Activated B cell treated with CpG ODN at 0.5 μM for 24 hours (primary cell): Measurements from ENCODE around the gene MAML2. TPM values are rescaled to one million over a fixed set of nuclear protein-coding genes. Genes with fewer than 3 reads are reported as not detected.

Source experiments
- ATAC-seq: fragments of 200-7000 bp; cut with Tn5 transposase; one replicate; pipeline ENCODE4 v1.10.0; 2021; ENCODE audit warnings: low read depth, mild to moderate bottlenecking, moderate library complexity
- CTCF ChIA-PET: fragments of 350-600 bp; sonication (Branson Sonifier 250); formaldehyde crosslinking; loops from one replicate; lab custom pipeline; 2021; ENCODE audit warnings: antibody characterized with exemption; lab: Charles Lee
- POLR2A ChIA-PET: fragments of 350-600 bp; sonication (Branson Sonifier 250); formaldehyde crosslinking; loops from one replicate; lab custom pipeline; 2021; ENCODE audit warnings: antibody characterized with exemption; lab: Charles Lee
- DNase-seq: peaks from one replicate; pipeline ENCODE4 v3.0.0; 2022
- H3K27ac Mint-ChIP-seq: one replicate; pipeline ENCODE4 v1.8.0; 2020; ENCODE audit warnings: mixed read lengths
- H3K27me3 Mint-ChIP-seq: one replicate; pipeline ENCODE4 v1.8.0; 2021; ENCODE audit warnings: mixed read lengths
- H3K36me3 Mint-ChIP-seq: one replicate; pipeline ENCODE4 v1.8.0; 2021; ENCODE audit warnings: low read depth, mixed read lengths
- H3K4me1 Mint-ChIP-seq: one replicate; pipeline ENCODE4 v1.8.0; 2021; ENCODE audit warnings: mixed read lengths
- H3K4me3 Mint-ChIP-seq: one replicate; pipeline ENCODE4 v1.8.0; 2020; ENCODE audit warnings: mild to moderate bottlenecking, mixed read lengths
- H3K9me3 Mint-ChIP-seq: one replicate; pipeline ENCODE4 v1.8.0; 2020; ENCODE audit warnings: mixed read lengths
- CTCF ChIP-seq: fragments of 200-600 bp; IDR thresholded peaks from one replicate; pipeline ENCODE4 v1.8.0; 2022; ENCODE audit warnings: antibody characterized with exemption, mild to moderate bottlenecking
- intact Hi-C: fragments of 100-400 bp; cut with micrococcal nuclease; formaldehyde crosslinking; loops from one replicate; pipeline ENCODE4 v1.15.1; 2024
- total RNA-seq: library from RNA; stranded (reverse); gene quantifications from 2 replicates; pipeline ENCODE4 v1.2.3, GENCODE V29; 2022

MAML2 gene
- total RNA-seq, 1 donor from 2014 or later, result 24.8 TPM

DNA sequence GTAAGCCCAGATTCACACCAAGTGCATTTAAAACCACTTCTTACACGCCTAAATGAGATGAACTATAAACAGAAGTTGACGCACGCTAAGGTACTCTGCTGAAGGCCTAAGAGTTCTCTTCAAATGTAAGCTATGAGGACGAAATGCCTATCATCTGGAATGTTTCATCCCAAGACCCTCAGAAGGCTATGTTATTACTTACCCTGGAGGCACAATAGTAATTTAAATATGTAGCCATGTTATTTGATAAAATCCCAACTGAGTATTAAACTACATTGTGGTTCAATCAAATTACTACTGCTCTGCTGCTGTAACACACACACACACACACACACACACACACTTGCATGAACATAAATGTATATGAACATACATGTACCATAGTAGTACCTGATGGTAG lies 47.6 kb downstream of the MAML2 start:
- Mint-ChIP-seq H3K4me1 (peaks cover 47% of the 10 kb centered on the region), H3K27me3 (no peaks in the 10 kb centered on the region), H3K4me3 (no peak overlapping the region), H3K9me3 (no peaks in the 10 kb centered on the region), H3K27ac (no peak overlapping the region), H3K36me3 (peaks cover 16% of the 10 kb centered on the region)
- ChIA-PET POLR2A (interaction anchor here (0.7 kb wide), 2 partner anchors 10 to 26 kb away, joined by 3 to 4 read pairs; no protein-coding TSS in a partner anchor), CTCF (interaction anchor here (1.0 kb wide), 1 partner anchor 40 kb away, joined by 3 read pairs; no protein-coding TSS in a partner anchor)
- no peak for TF ChIP-seq CTCF
- ATAC-seq (no peak), DNase-seq (no peak)
- intact Hi-C loops, result no loop called here

DNA sequence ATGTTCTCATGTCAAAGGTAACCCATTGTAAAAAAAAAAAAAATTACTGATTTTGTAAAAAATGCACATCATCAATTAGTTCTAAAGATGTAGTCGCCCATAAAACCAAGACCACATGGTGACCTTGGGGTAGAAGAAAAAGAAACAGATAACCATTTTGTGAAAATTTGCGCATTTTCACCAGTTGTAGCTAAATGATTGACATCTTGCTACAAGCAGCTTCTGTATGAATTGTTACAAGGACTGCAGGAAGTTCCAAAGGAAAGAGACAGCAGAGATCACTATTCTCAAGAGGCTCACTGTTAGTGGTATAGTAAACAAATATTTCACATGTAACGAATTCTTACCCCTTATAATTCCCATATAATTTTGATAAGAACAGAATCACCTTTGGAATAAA lies 48.7 kb downstream of the MAML2 start:
- intact Hi-C loops, result no loop called here
- H3K9me3 Mint-ChIP-seq, result no peaks in the 10 kb centered on the region
- H3K27ac Mint-ChIP-seq, result peak overlapping the region; percentile 61
- peak overlapping the region; percentile 3 for H3K4me3 Mint-ChIP-seq
- CTCF ChIA-PET, result interaction anchor here (0.9 to 1.3 kb wide), 2 partner anchors 17 to 49 kb away, joined by 3 to 6 read pairs; partner anchors contain the start of gene MAML2
- H3K36me3 Mint-ChIP-seq, result peaks cover 10% of the 10 kb centered on the region
- no peak for TF ChIP-seq CTCF
- ATAC-seq, result no peak
- no peak for DNase-seq
- POLR2A ChIA-PET, result interaction anchor here (0.7 to 1.7 kb wide), 3 partner anchors 45 to 51 kb away, joined by 3 to 5 read pairs (median 3); no protein-coding TSS in a partner anchor
- H3K4me1 Mint-ChIP-seq, result peaks cover 36% of the 10 kb centered on the region
- no peaks in the 10 kb centered on the region for H3K27me3 Mint-ChIP-seq

- no peak for TF ChIP-seq CTCF
- intact Hi-C loops, result loop anchor here (1.0 to 2.0 kb wide), 3 partner anchors 35 to 50 kb away; partner anchors contain the start of gene MAML2
- peak overlapping the region; percentile 62 for H3K4me3 Mint-ChIP-seq
- no peaks in the 10 kb centered on the region for H3K9me3 Mint-ChIP-seq
- ChIA-PET CTCF (interaction anchor here (0.9 to 1.3 kb wide), 2 partner anchors 18 to 50 kb away, joined by 3 to 6 read pairs; partner anchors contain the start of gene MAML2), POLR2A (interaction anchor here (0.7 to 1.7 kb wide), 4 partner anchors 46 to 50 kb away, joined by 3 to 6 read pairs (median 4); partner anchors contain the start of gene MAML2)
- H3K27me3 Mint-ChIP-seq, result no peaks in the 10 kb centered on the region
- DNase-seq (no peak), ATAC-seq (peak; percentile 93)
- peaks cover 8% of the 10 kb centered on the region for H3K36me3 Mint-ChIP-seq
- H3K27ac Mint-ChIP-seq, result peak overlapping the region; percentile 61
- peaks cover 32% of the 10 kb centered on the region for H3K4me1 Mint-ChIP-seq
Measured at GRCh38 chr11:96293598-96294021, 49.4 kb downstream of the MAML2 start.

- DNase-seq (no peak), ATAC-seq (no peak)
- Mint-ChIP-seq H3K27me3 (no peaks in the 10 kb centered on the region), H3K4me1 (peaks cover 34% of the 10 kb centered on the region), H3K36me3 (peaks cover 5% of the 10 kb centered on the region), H3K4me3 (peak overlapping the region; percentile 62), H3K9me3 (no peaks in the 10 kb centered on the region), H3K27ac (peak overlapping the region; percentile 61)
- TF ChIP-seq CTCF, result no peak
- CTCF ChIA-PET, result no interaction called here
- POLR2A ChIA-PET, result interaction anchor here (1.4 to 1.7 kb wide), 2 partner anchors 46 to 50 kb away, joined by 5 to 6 read pairs; partner anchors contain the start of gene MAML2
- intact Hi-C loops, result loop anchor here (1.0 to 2.0 kb wide), 3 partner anchors 34 to 50 kb away; partner anchors contain the start of gene MAML2
Measured at GRCh38 chr11:96293109-96293508, 49.9 kb downstream of the MAML2 start.

GRCh38 chr11:96292291-96293010 lies 50.5 kb downstream of the MAML2 start:
- H3K4me3 Mint-ChIP-seq, result no peak overlapping the region

More at GRCh38 chr11:96292291-96293010, 50.5 kb downstream of the MAML2 start:
- H3K36me3 Mint-ChIP-seq, result peaks cover 9% of the 10 kb centered on the region
- DNase-seq (no peak), ATAC-seq (no peak)
- H3K4me1 Mint-ChIP-seq, result peaks cover 40% of the 10 kb centered on the region
- H3K27me3 Mint-ChIP-seq, result no peaks in the 10 kb centered on the region
- no peak for TF ChIP-seq CTCF
- no peaks in the 10 kb centered on the region for H3K9me3 Mint-ChIP-seq
- ChIA-PET CTCF (no interaction called here), POLR2A (interaction anchor here (0.6 to 1.7 kb wide), 3 partner anchors 47 to 494 kb away, joined by 4 to 6 read pairs (median 5); partner anchors contain the start of gene MAML2)
- H3K27ac Mint-ChIP-seq, result no peak overlapping the region
- intact Hi-C loops, result loop anchor here (1.0 to 2.0 kb wide), 3 partner anchors 34 to 51 kb away; partner anchors contain the start of gene MAML2
